OCI-LY1 (cell line): ENCODE data around the gene ZYX.

Experiments
- H2AFZ ChIP-seq: fragments of 200-600 bp; sonication (generic), shearing (Covaris generic); 2 replicates; pipeline ENCODE4 v1.6.0; 2014; ENCODE audit warnings: antibody characterized with exemption, mild to moderate bottlenecking, low read length
- H3F3A ChIP-seq: fragments of 200-600 bp; sonication (generic), shearing (Covaris generic); 2 replicates; pipeline ENCODE4 v1.6.0; 2014; ENCODE audit warnings: mild to moderate bottlenecking, antibody characterized with exemption, low read length, moderate library complexity; ENCODE audit not compliant: insufficient read depth
- H3K27ac ChIP-seq: fragments of 200-600 bp; sonication (generic); 2 replicates; pipeline ENCODE4 v1.5.1; 2014; ENCODE audit warnings: low read length, mixed run types, mild to moderate bottlenecking, low read depth; ENCODE audit not compliant: poor library complexity, severe bottlenecking
- H3K27me3 ChIP-seq: fragments of 200-600 bp; sonication (generic); 2 replicates; pipeline ENCODE4 v1.6.0; 2014; ENCODE audit warnings: antibody characterized with exemption, mild to moderate bottlenecking, low read length, moderate library complexity; ENCODE audit not compliant: insufficient read depth
- H3K36me3 ChIP-seq: fragments of 200-600 bp; sonication (generic); 2 replicates; pipeline ENCODE4 v1.6.1; 2014; ENCODE audit warnings: mild to moderate bottlenecking, antibody characterized with exemption, low read length, moderate library complexity, mixed read lengths; ENCODE audit not compliant: insufficient read depth
- H3K4me1 ChIP-seq: fragments of 200-600 bp; sonication (generic); 2 replicates; pipeline ENCODE4 v1.5.1; 2014; ENCODE audit warnings: mild to moderate bottlenecking, low read length, moderate library complexity; ENCODE audit not compliant: insufficient read depth, severe bottlenecking
- H3K4me2 ChIP-seq: fragments of 200-600 bp; sonication (generic), shearing (Covaris generic); 2 replicates; pipeline ENCODE4 v1.6.1; 2014; ENCODE audit warnings: low read length
- H3K4me3 ChIP-seq: fragments of 200-600 bp; sonication (generic); 2 replicates; pipeline ENCODE4 v1.5.1; 2014; ENCODE audit warnings: low read length, low read depth, mild to moderate bottlenecking, mixed read lengths; ENCODE audit not compliant: poor library complexity, severe bottlenecking
- H3K79me2 ChIP-seq: fragments of 200-600 bp; shearing (Covaris generic); 2 replicates; pipeline ENCODE4 v1.6.1; 2016; ENCODE audit warnings: mixed run types, low read length, mixed read lengths; ENCODE audit not compliant: insufficient read depth
- H3K9ac ChIP-seq: fragments of 200-600 bp; sonication (generic), shearing (Covaris generic); 2 replicates; pipeline ENCODE4 v1.6.1; 2014; ENCODE audit warnings: mild to moderate bottlenecking, low read length, mixed read lengths
- H3K9me2 ChIP-seq: fragments of 200-600 bp; sonication (generic), shearing (Covaris generic); 2 replicates; pipeline ENCODE4 v1.6.1; 2014; ENCODE audit warnings: low read depth, mild to moderate bottlenecking, low read length, mixed read lengths
- H3K9me3 ChIP-seq: fragments of 200-600 bp; shearing (Covaris generic); 2 replicates; pipeline ENCODE4 v1.6.1; 2014; ENCODE audit warnings: low read length, mixed read lengths
- H4K20me1 ChIP-seq: fragments of 200-600 bp; sonication (generic), shearing (Covaris generic); 2 replicates; pipeline ENCODE4 v1.6.0; 2016; ENCODE audit warnings: mild to moderate bottlenecking, low read length; ENCODE audit not compliant: insufficient read depth
- CTCF ChIP-seq: fragments of 200-600 bp; sonication (generic), shearing (Covaris generic); IDR thresholded peaks from 2 replicates; pipeline ENCODE4 v1.5.1; 2017; ENCODE audit warnings: mild to moderate bottlenecking, antibody characterized with exemption, low read length, moderate library complexity, mixed read lengths
- EZH2 ChIP-seq: fragments of 200-600 bp; sonication (generic), shearing (Covaris generic); IDR thresholded peaks from 2 replicates; pipeline ENCODE4 v1.8.0; 2017; ENCODE audit warnings: borderline replicate concordance, mixed run types, mild to moderate bottlenecking, antibody characterized with exemption, low read length, moderate library complexity, mixed read lengths

The ZYX gene

DNA sequence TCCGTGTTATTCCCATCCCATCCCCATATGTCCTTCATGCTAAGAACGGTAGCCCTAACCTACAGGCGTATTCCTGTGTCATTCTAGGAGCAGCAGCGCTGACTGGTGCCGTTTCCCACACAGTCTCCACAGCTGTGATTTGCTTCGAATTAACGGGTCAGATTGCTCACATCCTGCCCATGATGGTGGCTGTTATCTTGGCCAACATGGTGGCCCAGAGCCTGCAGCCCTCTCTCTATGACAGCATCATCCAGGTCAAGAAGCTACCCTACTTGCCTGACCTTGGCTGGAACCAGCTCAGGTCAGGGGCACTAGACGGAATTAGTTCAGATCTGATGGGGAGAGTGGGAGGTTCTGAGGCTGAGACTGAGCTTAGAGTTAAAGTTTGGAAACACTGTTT, 39.3 kb upstream of the ZYX start:
- Histone ChIP-seq H4K20me1 (no peaks in the 10 kb centered on the region), H2AFZ (no peak overlapping the region), H3K9ac (no peak overlapping the region), H3K27ac (no peak overlapping the region), H3K4me3 (no peak overlapping the region), H3F3A (no peaks in the 10 kb centered on the region), H3K27me3 (no peaks in the 10 kb centered on the region), H3K79me2 (no peaks in the 10 kb centered on the region), H3K9me2 (no peaks in the 10 kb centered on the region), H3K9me3 (no peaks in the 10 kb centered on the region), H3K36me3 (no peaks in the 10 kb centered on the region), H3K4me1 (no peaks in the 10 kb centered on the region), H3K4me2 (no peak overlapping the region)
- no peak for TF ChIP-seq CTCF
- TF ChIP-seq EZH2, result no peak

GRCh38 chr7:143343596-143343995, 37.5 kb upstream of the ZYX start:
- H3K9me2 ChIP-seq, result no peaks in the 10 kb centered on the region
- TF ChIP-seq EZH2 (no peak), CTCF (no peak)
- H3K4me3 ChIP-seq, result no peak overlapping the region
- H3K27me3 ChIP-seq, result 0 out of 2 replicates have a peak, but pooled peaks cover 2% of the 10 kb centered on the region
- H3K36me3 ChIP-seq, result no peaks in the 10 kb centered on the region
- H3K27ac ChIP-seq, result no peak overlapping the region
- H3F3A ChIP-seq, result no peaks in the 10 kb centered on the region
- no peaks in the 10 kb centered on the region for H3K79me2 ChIP-seq
- no peak overlapping the region for H3K4me2 ChIP-seq
- H3K4me1 ChIP-seq, result no peaks in the 10 kb centered on the region
- H2AFZ ChIP-seq, result no peak overlapping the region
- H4K20me1 ChIP-seq, result no peaks in the 10 kb centered on the region
- H3K9me3 ChIP-seq, result no peaks in the 10 kb centered on the region
- no peak overlapping the region for H3K9ac ChIP-seq

- no peak overlapping the region for H3K27ac ChIP-seq
- no peaks in the 10 kb centered on the region for H4K20me1 ChIP-seq
- no peak overlapping the region for H3K4me3 ChIP-seq
- H3K9me2 ChIP-seq, result no peaks in the 10 kb centered on the region
- no peaks in the 10 kb centered on the region for H3K79me2 ChIP-seq
- no peaks in the 10 kb centered on the region for H3K9me3 ChIP-seq
- no peak overlapping the region for H3K9ac ChIP-seq
- H3K36me3 ChIP-seq, result no peaks in the 10 kb centered on the region
- no peak overlapping the region for H2AFZ ChIP-seq
- H3K4me2 ChIP-seq, result no peak overlapping the region
- TF ChIP-seq CTCF (no peak), EZH2 (no peak)
- H3F3A ChIP-seq, result no peaks in the 10 kb centered on the region
- H3K27me3 ChIP-seq, result 0 out of 2 replicates have a peak, but pooled peaks cover 9% of the 10 kb centered on the region
- H3K4me1 ChIP-seq, result no peaks in the 10 kb centered on the region
Measured at GRCh38 chr7:143345428-143345900, 35.7 kb upstream of the ZYX start.
